GM19397 (cell line): ENCODE measurements around the gene OTOP1.
"Not testable (repeated sequence)": the region's sequence is repeated elsewhere in the genome, so short reads cannot be mapped to it uniquely, and the experiment has no call there.

Experiments used
- ATAC-seq: cut with Tn5 transposase; IDR thresholded peaks from one replicate; pipeline ENCODE4 v1.9.1; 2021; ENCODE audit warnings: mild to moderate bottlenecking, moderate library complexity; ENCODE audit not compliant: unreplicated experiment

Gene OTOP1

DNA sequence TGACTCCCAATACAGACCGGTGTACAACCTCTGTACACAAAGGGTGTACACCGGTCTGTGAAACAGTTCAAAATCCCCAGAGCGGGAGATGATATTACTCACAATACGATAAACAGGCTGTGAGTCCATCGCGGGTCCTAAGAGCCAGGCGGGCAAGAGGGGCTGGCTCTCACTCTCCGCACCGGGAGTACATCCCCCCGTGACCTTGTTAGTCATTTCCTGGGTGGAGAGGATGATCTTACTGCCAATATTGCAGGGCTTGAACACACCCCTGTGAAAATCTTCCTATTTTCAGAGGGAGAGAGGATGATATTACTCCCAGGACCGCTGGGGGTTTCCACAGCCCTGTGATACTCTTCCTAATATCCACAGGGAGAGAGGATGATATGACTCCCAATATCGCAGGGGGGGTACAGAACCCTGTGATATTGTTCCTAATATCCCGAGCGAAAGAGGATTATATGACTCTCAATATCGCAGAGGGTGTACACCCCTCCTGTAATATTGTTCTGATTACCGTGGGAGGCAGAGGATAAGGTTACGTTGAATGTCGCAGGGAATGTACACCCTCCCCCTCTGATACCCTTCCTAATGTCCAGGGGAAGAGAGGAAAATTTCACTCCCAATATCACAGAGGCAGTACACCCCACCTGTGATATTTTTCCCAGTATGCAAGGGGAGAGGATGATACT, 60.9 kb downstream of the OTOP1 start:
- ATAC-seq, result not testable (repeated sequence)

GRCh38 chr4:4164532-4165173, 62.1 kb downstream of the OTOP1 start:
- not testable (repeated sequence) for ATAC-seq

DNA sequence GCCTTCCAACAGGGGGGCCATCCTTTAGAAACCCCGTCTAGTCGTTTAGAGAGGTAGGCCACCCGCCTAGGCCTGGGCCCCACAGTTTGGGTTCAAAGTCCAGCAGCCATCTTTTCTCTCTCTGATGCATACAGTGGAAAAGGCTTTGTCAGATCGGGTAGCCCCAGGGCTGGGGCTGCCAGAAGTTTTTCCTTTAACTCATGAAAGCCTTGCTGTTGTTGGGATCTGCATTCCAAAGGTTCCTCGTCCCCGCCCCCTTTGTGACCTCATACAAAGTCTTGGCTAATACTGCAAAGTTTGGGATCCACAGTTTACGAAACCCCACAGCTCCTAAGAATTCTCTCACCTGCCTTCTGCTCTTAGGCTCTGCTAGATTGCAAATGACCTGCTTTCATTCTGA, 64.5 kb downstream of the OTOP1 start:
- ATAC-seq, result not testable (repeated sequence)

DNA sequence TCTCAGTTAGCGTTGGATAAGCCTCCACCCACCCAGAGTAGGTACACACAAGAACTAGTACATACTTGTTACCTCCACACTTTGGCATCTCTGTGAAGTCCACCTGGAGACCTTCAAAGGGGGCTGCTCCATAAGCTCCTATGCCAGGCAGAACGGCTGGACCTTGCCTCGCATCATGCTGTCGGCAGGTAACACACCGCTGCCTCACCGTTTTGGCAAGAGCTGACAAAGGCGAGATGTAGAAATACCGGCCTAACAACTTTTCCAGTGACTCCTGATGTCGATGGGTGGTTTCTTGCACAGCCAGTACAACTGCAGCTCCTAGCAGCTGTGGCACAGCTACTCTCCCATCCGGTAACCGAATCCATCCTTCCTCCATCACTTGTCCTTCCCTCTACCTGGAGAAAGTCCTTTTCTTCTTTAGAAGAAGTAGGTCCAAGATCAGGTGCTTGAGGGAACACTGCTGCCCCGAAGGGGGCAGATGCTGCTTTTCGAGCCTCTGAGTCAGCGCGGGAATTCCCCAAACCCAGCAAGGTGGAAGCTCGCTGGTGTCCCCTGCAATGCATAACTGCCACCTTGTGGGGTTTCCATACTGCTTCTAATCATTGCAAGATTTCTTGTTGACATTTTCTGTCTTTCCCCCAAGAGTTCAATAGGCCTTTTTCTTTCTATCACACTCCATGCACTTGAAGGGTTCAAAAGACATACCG, 65.6 kb downstream of the OTOP1 start:
- not testable (repeated sequence) for ATAC-seq

DNA sequence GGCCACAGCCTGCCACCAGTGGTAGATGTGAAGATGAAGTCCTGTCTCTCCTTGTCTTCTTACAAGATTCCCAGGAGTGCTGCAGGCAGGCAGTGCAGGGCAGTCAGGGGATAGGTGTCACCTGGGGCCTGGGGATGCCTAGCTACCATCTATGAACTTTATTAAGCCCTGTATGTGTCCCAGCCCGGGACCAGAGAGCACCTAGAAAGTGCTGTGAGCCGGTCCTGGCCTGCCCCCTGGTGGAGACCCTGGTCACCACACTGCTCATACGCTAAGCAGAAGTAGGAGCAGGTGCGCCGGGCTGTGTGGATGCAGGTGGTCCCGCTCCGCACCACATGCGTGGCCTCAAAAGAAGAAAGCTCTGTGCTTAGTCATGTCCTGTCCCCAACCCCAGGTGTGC, 81.1 kb downstream of the OTOP1 start:
- not testable (repeated sequence) for ATAC-seq

GRCh38 chr4:4143376-4143775, 83.4 kb downstream of the OTOP1 start:
- not testable (repeated sequence) for ATAC-seq

DNA sequence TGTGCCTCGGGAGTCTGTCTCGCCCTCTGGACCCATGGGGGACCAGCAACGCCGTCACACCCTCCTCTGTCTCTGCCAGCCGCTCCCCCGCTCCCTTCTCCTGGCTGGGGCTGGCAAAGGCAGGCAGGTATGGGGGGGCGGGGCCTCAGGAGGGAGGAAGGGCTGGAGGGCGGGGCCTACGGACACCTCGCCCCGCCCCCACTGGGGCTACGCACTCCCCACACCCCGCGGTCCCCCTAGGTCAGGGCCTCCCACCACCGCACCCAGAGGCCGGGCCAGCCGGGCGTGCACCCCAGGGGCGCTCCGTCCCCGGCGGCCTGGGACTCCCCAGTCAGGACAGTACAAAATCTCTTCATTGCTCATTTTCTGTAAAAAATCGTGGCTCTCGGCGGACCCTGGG, 84.0 kb downstream of the OTOP1 start:
- not testable (repeated sequence) for ATAC-seq

DNA sequence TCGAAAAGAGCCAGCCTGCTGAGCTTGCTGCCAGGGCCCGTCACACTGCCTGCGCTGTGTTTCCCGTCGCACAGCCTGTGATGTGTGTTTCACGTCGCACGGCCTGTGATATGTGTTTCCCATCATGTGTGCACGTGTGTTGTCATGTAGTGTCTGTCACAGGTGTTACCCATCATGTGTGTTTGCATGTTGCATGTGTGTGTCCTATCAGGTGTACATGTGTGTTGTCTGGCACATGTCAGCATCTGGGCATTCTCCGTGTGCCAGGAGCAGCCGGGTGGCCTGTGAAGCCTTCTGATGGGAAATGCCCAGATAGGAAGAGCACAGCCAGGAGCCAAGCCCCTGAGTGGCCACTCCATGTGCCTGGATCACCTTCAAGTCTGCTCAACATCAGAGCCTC, 85.5 kb downstream of the OTOP1 start:
- not testable (repeated sequence) for ATAC-seq
